Smooth muscle cell of bladder (primary cell): ENCODE measurements around the gene POLD4. TPM values are rescaled to one million over a fixed set of nuclear protein-coding genes. Genes with fewer than 3 reads are reported as not detected.

Experiments
- total RNA-seq: library from RNA; depleted of rRNA; stranded (reverse); fragments of >200 nt; gene quantifications from 2 replicates; pipeline ENCODE4 v1.2.3, GENCODE V29; 2014

The POLD4 gene
- total RNA-seq = 40.7 and 44.7 TPM in 2 replicates

DNA sequence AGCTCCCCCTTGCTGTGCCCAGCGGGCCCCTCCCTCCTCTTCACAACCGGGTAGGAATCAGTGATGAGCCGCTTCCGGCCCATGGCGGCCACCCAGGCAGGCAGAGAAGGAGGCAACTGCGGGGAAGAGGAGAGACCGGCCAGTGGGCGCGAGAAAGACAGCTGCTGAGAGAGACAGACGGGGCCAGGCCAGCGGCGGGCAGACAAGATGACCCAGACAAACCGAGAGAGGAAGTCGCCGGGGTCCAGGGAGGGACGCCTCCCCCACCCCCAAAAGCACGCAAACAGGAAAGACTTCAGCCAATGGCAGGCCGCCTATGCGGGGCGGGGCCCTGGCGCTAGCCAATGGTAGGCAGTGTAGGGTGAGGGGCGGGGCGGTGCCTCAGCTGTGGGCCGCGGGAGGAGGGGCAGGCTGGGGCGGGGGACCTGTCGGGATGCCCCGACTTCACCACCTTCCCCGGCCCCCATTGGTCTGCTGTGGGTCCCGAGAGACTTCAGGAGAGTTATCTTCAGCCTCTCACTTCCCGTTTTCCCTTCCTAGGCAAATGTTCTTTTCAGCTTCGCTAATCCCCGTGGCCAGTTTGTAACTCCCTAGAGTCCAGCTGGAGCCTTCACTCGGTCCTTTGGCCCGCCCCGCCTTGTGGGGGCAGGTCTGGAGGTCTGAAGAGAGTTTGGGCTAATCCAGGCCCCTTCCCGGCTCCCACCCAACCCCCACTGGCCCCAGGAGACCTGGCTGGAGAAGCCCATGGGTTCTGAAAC lies at the start of gene POLD4:
POLD4 (minus strand) TSS at position 230 of the 758 bp plus-strand sequence; CDS start at position 83, 147 bp downstream.

DNA sequence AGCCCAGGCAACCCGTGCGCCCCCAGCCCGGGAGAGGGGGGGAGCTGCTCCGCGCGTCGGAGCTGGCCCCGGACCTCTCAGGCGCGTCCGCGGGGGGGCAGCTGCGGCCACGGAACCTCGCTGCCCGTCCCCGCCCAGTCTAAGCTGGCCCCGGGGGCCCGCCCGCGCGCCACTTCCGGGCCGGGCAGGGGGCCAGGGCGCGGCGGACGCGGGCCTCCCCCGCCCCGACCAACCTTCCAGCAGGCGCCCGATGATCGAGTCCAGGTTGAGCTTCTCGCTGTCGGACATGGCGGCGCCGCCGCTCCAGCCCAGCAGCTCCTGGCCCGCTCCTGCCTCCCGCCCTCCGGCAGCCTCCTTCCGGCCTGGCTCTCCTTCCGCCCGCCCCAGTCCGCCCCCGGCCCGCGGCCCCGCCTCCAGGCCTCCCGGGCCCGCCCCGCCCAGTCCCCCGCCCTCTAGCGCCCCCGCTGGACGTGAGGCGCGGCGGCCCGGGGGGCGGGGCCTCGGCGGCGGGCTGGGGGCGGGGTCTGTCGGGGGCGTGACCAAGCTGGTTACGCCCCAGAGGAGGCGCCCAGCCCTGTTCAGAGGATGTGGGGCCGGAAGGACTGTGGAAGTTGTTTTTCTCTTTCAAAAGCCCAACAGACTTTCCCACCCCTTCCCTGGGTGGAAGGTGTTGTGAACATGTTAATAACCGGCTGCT lies 48.3 kb upstream of the POLD4 start, which contains the start of gene PPP1CA:
PPP1CA (minus strand) TSS at position 364 of the 697 bp plus-strand sequence; CDS start at position 288, 76 bp downstream.

DNA sequence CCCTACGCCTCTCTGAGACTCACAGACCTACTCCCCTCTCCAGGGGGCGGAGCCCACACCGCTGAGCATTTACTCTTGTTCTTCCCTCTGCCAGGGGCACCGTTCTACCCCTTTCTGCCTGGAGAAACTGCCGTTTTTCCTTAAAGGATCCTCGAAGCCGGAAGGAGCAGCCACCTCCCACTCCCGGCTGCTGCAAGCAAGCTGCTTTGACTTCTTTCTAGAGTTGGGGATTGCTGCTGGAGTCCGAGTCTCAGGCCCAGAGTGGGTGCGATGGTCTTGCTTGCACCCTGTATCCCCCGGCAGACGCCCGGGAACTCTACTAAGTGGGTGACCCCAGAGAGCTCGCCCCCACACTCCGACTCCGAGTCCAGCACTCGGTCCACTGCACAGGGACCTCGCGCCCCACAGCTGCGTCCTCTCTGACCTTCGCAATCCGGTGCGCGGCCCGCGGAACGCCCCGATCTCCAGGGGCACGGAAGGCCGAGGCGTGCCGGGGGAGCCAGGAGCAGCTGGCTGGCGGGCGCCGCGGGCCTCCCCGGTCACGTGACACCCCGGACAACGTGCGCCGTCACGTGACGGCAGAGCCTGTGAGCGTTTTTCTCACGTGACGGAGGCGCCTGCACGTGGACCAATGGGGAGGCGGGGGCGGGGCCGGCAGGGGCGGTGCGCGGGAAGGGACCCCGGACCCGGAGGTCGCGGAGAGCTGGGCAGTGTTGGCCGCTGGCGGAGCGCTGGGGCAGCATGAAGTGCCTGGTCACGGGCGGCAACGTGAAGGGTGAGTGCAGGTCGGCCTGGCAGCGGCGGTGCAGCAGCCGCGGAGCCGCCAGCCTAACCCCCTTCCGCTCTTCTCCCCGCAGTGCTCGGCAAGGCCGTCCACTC lies 38.2 kb upstream of the POLD4 start, which contains the start of gene RAD9A:
RAD9A (plus strand) TSS at position 683 of the 879 bp plus-strand sequence; CDS start at position 742, 59 bp downstream.

DNA sequence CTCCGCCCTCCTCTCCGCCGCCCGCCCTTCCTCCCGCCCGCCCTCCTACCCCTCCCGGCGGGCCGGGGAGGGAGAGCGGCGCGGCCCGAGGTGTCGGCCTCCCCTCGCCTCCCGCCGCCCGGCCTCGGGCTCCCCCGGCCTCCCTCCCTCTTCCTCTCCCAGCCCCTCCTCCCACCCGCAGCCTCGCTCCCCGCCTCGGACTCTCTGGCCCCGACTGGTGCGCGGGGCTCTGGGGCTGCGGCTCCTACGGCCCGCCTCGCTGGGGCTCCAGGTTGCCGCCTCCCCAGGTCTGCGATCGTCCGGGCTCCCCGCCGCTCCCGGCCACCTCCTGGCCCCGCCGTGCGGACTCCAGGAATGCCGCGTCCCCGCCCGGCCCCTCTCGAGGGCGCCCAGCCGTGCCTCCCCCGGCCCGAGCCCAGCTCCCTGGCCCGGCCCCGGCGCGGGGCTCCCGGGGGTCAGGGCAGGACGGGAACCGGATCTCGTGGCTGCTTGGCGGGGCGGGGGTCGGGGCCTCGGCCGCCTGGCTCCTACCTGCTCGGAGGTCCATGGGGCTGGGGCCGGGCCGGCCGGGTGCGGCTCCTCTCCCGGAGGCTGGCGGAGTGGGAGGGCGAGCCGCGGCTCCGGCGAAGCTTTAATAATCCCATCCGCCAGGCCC lies 19.8 kb upstream of the POLD4 start, which contains the start of gene CLCF1:
CLCF1 (minus strand) TSS at position 606 of the 655 bp plus-strand sequence; CDS start at position 547, 59 bp downstream.

DNA sequence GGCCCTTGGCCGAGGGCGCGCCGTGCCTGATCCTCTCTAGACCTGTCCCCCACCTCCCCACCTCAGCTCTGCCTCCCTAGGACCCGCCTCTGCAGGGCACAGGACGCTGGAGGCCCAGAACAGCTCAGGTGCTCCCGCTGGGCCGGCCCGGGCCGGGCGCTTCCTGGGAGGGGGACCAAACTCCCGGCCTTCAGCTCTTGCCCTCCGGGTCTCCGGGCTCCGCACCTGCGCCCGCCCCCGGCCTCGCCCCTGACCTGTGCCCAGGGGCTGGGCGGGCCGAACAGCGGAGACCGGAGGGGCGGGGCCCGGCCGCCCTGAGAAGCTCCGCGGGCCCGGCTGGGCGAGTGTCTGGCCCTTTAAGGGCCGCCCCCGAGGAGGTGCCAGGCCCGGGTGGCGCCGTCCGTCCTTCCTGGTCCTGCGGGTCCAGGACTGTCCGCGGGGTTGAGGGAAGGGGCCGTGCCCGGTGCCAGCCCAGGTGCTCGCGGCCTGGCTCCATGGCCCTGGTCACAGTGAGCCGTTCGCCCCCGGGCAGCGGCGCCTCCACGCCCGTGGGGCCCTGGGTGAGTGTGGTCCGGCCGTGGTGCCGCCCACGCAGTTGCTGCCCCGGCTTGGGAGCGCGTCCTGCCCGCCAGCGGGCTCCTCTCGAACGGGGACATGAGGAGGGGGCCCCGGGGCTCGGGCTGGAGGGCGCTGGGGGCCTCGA lies 50.1 kb downstream of the POLD4 start, which contains the start of gene SSH3:
SSH3 (plus strand) TSS at position 399 of the 703 bp plus-strand sequence; CDS start at position 495, 96 bp downstream.

Other genes starting within 250 kb of the POLD4 start
- gene KDM2A, start 234.3 kb downstream of the POLD4 start, total RNA-seq = 29.3 and 39.8 TPM in 2 replicates
- gene GRK2, start 87.1 kb downstream of the POLD4 start, total RNA-seq = 22.5 and 25.7 TPM in 2 replicates
- 29.6 and 37.3 TPM in 2 replicates for gene ANKRD13D, start 64.2 kb downstream of the POLD4 start, total RNA-seq
- 9.7 and 10.3 TPM in 2 replicates for gene SSH3, start 50.0 kb downstream of the POLD4 start, total RNA-seq
- gene CLCF1, start 20.1 kb upstream of the POLD4 start, total RNA-seq = 3.4 and 4.4 TPM in 2 replicates
- 2.4 and 5.4 TPM in 2 replicates for gene RAD9A, start 38.4 kb upstream of the POLD4 start, total RNA-seq
- 122 and 148 TPM in 2 replicates for gene PPP1CA, start 48.3 kb upstream of the POLD4 start, total RNA-seq
- gene TBC1D10C, start 50.5 kb upstream of the POLD4 start, total RNA-seq = not detected in 2 replicates
- under 0.01 and 0.09 TPM in 2 replicates for gene CARNS1, start 62.1 kb upstream of the POLD4 start, total RNA-seq
- gene RPS6KB2, start 74.9 kb upstream of the POLD4 start, total RNA-seq = 38.9 and 52.1 TPM in 2 replicates
- not detected in 2 replicates for gene PTPRCAP, start 84.1 kb upstream of the POLD4 start, total RNA-seq
- gene CORO1B, start 89.9 kb upstream of the POLD4 start, total RNA-seq = 115 and 127 TPM in 2 replicates
- gene GPR152, start 99.2 kb upstream of the POLD4 start, total RNA-seq = not detected in 2 replicates
- gene CABP4, start 101.8 kb upstream of the POLD4 start, total RNA-seq = not detected in 2 replicates
- gene TMEM134, start 115.7 kb upstream of the POLD4 start, total RNA-seq = 12.4 and 18.2 TPM in 2 replicates
- 101 and 142 TPM in 2 replicates for gene AIP, start 129.5 kb upstream of the POLD4 start, total RNA-seq
- gene PITPNM1, start 151.8 kb upstream of the POLD4 start, total RNA-seq = 12.5 and 14.3 TPM in 2 replicates
- 6.4 and 7.1 TPM in 2 replicates for gene CDK2AP2, start 154.6 kb upstream of the POLD4 start, total RNA-seq
- not detected in 2 replicates for gene CABP2, start 169.9 kb upstream of the POLD4 start, total RNA-seq
- gene GSTP1, start 230.3 kb upstream of the POLD4 start, total RNA-seq = 1,134 and 1,225 TPM in 2 replicates